IMR-90 (cell line): ENCODE data around the gene MAS1. TPM values are rescaled to one million over a fixed set of nuclear protein-coding genes. Genes with fewer than 3 reads are reported as not detected.

Source experiments
- ATAC-seq: fragments of 200-7000 bp; cut with Tn5 transposase; 2 replicates; pipeline ENCODE4 v1.9.1; 2020; ENCODE audit warnings: low read depth, mild to moderate bottlenecking, moderate library complexity
- BruUV-seq: library from RNA; stranded (reverse); fragments of 400-500 nt; replicated peaks from 2 replicates; lab custom pipeline; 2021; lab: Mats Ljungman, UMichigan
- CTCF ChIA-PET: fragments of 300-600 bp; formaldehyde crosslinking; extraction: SDS; loops from one replicate; lab custom pipeline; 2021; ENCODE audit warnings: antibody characterized with exemption; lab: Yijun Ruan, JAX
- POLR2A ChIA-PET: fragments of 300-600 bp; sonication (Branson Sonifier 250); formaldehyde crosslinking; loops from one replicate; lab custom pipeline; 2022; ENCODE audit warnings: antibody characterized with exemption; ENCODE audit not compliant: unreplicated experiment; lab: Charles Lee
- DNase-seq: peaks from one replicate; pipeline ENCODE4 v3.0.0; 2013
- H2AFZ ChIP-seq: replicated peaks from 2 replicates; pipeline ENCODE3; 2013; ENCODE audit warnings: low read length, mild to moderate bottlenecking; ENCODE audit not compliant: poor library complexity
- H2AK5ac ChIP-seq: 2 replicates; pipeline ENCODE4 v1.6.1; 2013; ENCODE audit warnings: low read depth, low read length, inconsistent platforms
- H2AK9ac ChIP-seq: replicated peaks from 2 replicates; pipeline ENCODE3; 2013; ENCODE audit warnings: mild to moderate bottlenecking, low read depth, low read length, moderate library complexity; ENCODE audit not compliant: poor library complexity
- H2BK120ac ChIP-seq: 2 replicates; pipeline ENCODE4 v1.6.1; 2013; ENCODE audit warnings: low read depth, low read length, inconsistent platforms
- H2BK15ac ChIP-seq: 3 replicates; pipeline ENCODE4 v1.6.1; 2013; ENCODE audit warnings: low read depth, low read length, inconsistent platforms
- H2BK20ac ChIP-seq: 2 replicates; pipeline ENCODE4 v1.6.1; 2013; ENCODE audit warnings: low read depth, mild to moderate bottlenecking, inconsistent platforms, low read length, moderate library complexity
- H2BK5ac ChIP-seq: 2 replicates; pipeline ENCODE4 v1.6.1; 2013; ENCODE audit warnings: mild to moderate bottlenecking, low read depth, low read length, inconsistent platforms; ENCODE audit not compliant: poor library complexity, severe bottlenecking
- H3K14ac ChIP-seq: replicated peaks from 2 replicates; pipeline ENCODE4 v1.6.1; 2013; ENCODE audit warnings: low read depth, low read length, inconsistent platforms
- H3K18ac ChIP-seq: 2 replicates; pipeline ENCODE4 v1.6.1; 2013; ENCODE audit warnings: low read depth, low read length, control low read depth
- H3K23ac ChIP-seq: 2 replicates; pipeline ENCODE4 v1.6.1; 2013; ENCODE audit warnings: low read depth, low read length, inconsistent platforms
- H3K27ac ChIP-seq: 2 replicates; pipeline ENCODE4 v1.5.1; 2013; ENCODE audit warnings: mild to moderate bottlenecking, control low read depth, low read length; ENCODE audit not compliant: insufficient read depth
- H3K27me3 ChIP-seq: 2 replicates; pipeline ENCODE4 v1.6.1; 2013; ENCODE audit warnings: low read length; ENCODE audit not compliant: control insufficient read depth, insufficient read depth
- H3K36me3 ChIP-seq: 2 replicates; pipeline ENCODE4 v1.6.1; 2013; ENCODE audit warnings: low read length, mixed read lengths; ENCODE audit not compliant: control insufficient read depth, insufficient read depth
- H3K4ac ChIP-seq: 2 replicates; pipeline ENCODE4 v1.6.1; 2013; ENCODE audit warnings: low read depth, low read length, inconsistent platforms
- H3K4me1 ChIP-seq: 2 replicates; pipeline ENCODE4 v1.6.1; 2013; ENCODE audit warnings: low read length, mixed read lengths; ENCODE audit not compliant: control insufficient read depth, insufficient read depth
- H3K4me2 ChIP-seq: 2 replicates; pipeline ENCODE4 v1.6.1; 2013; ENCODE audit warnings: low read depth, mild to moderate bottlenecking, control low read depth, low read length, moderate library complexity
- H3K4me3 ChIP-seq: 2 replicates; pipeline ENCODE4 v1.5.1; 2013; ENCODE audit warnings: low read depth, mild to moderate bottlenecking, control low read depth, low read length, moderate library complexity; ENCODE audit not compliant: insufficient read depth
- H3K56ac ChIP-seq: 2 replicates; pipeline ENCODE4 v1.6.1; 2013; ENCODE audit warnings: low read length, inconsistent platforms; ENCODE audit not compliant: insufficient read depth; ENCODE audit errors: extremely low read depth
- H3K79me1 ChIP-seq, 2 experiments: 2 replicates each; pipeline ENCODE4 v1.6.1; 2013; ENCODE audit warnings: low read length in 2 of 2, inconsistent platforms in 1 of 2, low read depth in 1 of 2
- H3K9ac ChIP-seq: 2 replicates; pipeline ENCODE4 v1.6.1; 2013; ENCODE audit warnings: low read depth, low read length, control low read depth
- H3K9me1 ChIP-seq: 2 replicates; pipeline ENCODE4 v1.6.1; 2013; ENCODE audit warnings: low read length, inconsistent platforms; ENCODE audit not compliant: insufficient read depth
- H3K9me3 ChIP-seq: 2 replicates; pipeline ENCODE4 v1.6.1; 2013; ENCODE audit warnings: low read length; ENCODE audit not compliant: control insufficient read depth, insufficient read depth
- H4K20me1 ChIP-seq: 2 replicates; pipeline ENCODE4 v1.6.1; 2013; ENCODE audit warnings: low read length, inconsistent platforms; ENCODE audit not compliant: insufficient read depth
- H4K5ac ChIP-seq: 2 replicates; pipeline ENCODE4 v1.6.1; 2013; ENCODE audit warnings: mild to moderate bottlenecking, low read depth, low read length, control low read depth
- H4K8ac ChIP-seq, 2 experiments: 2 replicates each; pipeline ENCODE4 v1.6.1; 2013; ENCODE audit warnings: low read depth in 2 of 2, low read length in 2 of 2, control low read depth in 1 of 2, inconsistent platforms in 1 of 2
- H4K91ac ChIP-seq: 2 replicates; pipeline ENCODE4 v1.6.1; 2013; ENCODE audit warnings: low read depth, low read length, inconsistent platforms; ENCODE audit not compliant: insufficient read depth
- BHLHE40 ChIP-seq: fragments of 150-350 bp; IDR thresholded peaks from 2 replicates; pipeline ENCODE4 v1.6.1; 2016; ENCODE audit warnings: mild to moderate bottlenecking, low read depth, low read length
- CEBPB ChIP-seq: IDR thresholded peaks from 2 replicates; pipeline ENCODE4 v1.6.1; 2012; ENCODE audit warnings: low read depth, low read length, improper control_type of control experiment
- WGBS, 2 experiments: methylation state at CpG; one replicate each; pipeline versions ENCODE4 v1.1.5 to v1.1.7; 2013; ENCODE audit warnings: missing lambda C conversion rate in 2 of 2; ENCODE audit not compliant: insufficient read length in 1 of 2; ENCODE audit errors: extremely low coverage in 2 of 2; 5-methylcytosine and 5-hydroxymethylcytosine counted together
- dilution Hi-C: fragments of 300-500 bp; cut with HindIII; formaldehyde crosslinking; loops from one replicate; pipeline ENCODE4 v1.14.3; 2018; ENCODE audit warnings: low sequenced_read_pairs; ENCODE audit not compliant: unreplicated experiment
- in situ Hi-C: fragments of 300-500 bp; cut with MboI; formaldehyde crosslinking; loops from 3 replicates; pipeline ENCODE4 v1.14.3; 2019; ENCODE audit warnings: low sequenced_read_pairs, inconsistent platforms, mixed read lengths
- intact Hi-C: fragments of 100-400 bp; cut with micrococcal nuclease; formaldehyde crosslinking; loops from 2 replicates; pipeline ENCODE4 v1.10.0; 2022
- polyA plus RNA-seq, 3 experiments: library from polyadenylated mRNA; depleted of rRNA; stranded (reverse); fragments of >200 nt; gene quantifications; 2 replicates each; pipeline ENCODE4 v1.2.3, GENCODE V29; 2012; ENCODE audit warnings: low replicate concordance in 1 of 3
- total RNA-seq: library from RNA; depleted of rRNA; stranded (reverse); fragments of >200 nt; gene quantifications from 2 replicates; pipeline ENCODE4 v1.2.3, GENCODE V29; 2012

Gene MAS1
- total and polyA plus RNA-seq, 2 of the 4 experiments (the other 2 are of a cell fraction), result under 0.01 TPM; not detected in 1

DNA sequence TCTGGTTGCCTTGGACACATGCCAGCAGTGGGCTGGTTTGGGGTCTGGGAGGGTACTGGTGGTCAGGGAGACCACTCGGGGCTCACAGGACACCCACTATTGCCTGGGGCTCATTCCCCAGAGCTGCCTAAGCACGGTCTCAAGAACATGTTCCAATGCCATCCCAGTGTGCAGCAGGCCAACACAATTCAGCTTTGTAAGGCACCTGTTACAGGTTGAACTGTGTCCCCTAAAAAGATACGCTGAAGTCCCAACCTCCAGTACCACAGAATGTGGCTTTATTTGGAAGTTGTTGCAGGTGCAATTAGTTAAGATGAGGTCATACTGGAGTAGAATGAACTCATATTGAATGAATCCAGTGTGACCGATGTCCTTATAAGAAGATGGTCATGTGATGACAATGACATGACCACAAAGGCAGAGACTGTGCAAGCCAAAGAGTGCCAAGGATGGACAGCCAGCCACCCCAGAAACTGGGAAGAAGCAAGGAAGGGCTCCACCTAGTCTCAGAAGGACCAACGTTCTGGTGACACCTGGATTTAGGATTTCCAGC is 13.5 kb upstream of the MAS1 start:
- H2BK5ac ChIP-seq, result no peak overlapping the region
- no peak overlapping the region for H3K18ac ChIP-seq
- CTCF ChIA-PET, result no interaction called here
- H3K4me3 ChIP-seq, result no peak overlapping the region
- H3K14ac ChIP-seq, result no peak overlapping the region
- no peaks in the 10 kb centered on the region for H3K36me3 ChIP-seq
- H3K56ac ChIP-seq, result no peak overlapping the region
- H4K91ac ChIP-seq, result no peak overlapping the region
- no peak overlapping the region for H2AK5ac ChIP-seq
- H3K4me1 ChIP-seq, result no peaks in the 10 kb centered on the region; the same call in 1 of the 2 replicates
- ATAC-seq, result no peak
- no peak overlapping the region for H3K4me2 ChIP-seq
- H3K27me3 ChIP-seq, result peaks cover 13% of the 10 kb centered on the region
- H3K9ac ChIP-seq, result no peak overlapping the region
- TF ChIP-seq BHLHE40, result no peak
- TF ChIP-seq CEBPB, result no peak
- in situ Hi-C loops, result no loop called here
- no peak overlapping the region for H2AK9ac ChIP-seq
- no peaks in the 10 kb centered on the region for H4K20me1 ChIP-seq
- H3K9me1 ChIP-seq, result no peaks in the 10 kb centered on the region
- no peak overlapping the region for H2BK20ac ChIP-seq
- H4K8ac ChIP-seq, result no peak overlapping the region
- WGBS, 2 experiments, result 83% methylated on average over 2 of the region's 5 CpGs; no CpG with 5 or more reads in 1 of the 2 experiments
- no TSS peak for BruUV-seq
- no peak overlapping the region for H3K23ac ChIP-seq
- no peaks in the 10 kb centered on the region for H3K79me1 ChIP-seq
- H3K27ac ChIP-seq, result no peak overlapping the region
- intact Hi-C loops, result no loop called here
- H3K9me3 ChIP-seq, result no peaks in the 10 kb centered on the region
- POLR2A ChIA-PET, result no interaction called here
- H2BK15ac ChIP-seq, result no peak overlapping the region
- dilution Hi-C loops, result no loop called here
- H3K4ac ChIP-seq, result no peak overlapping the region
- no peak overlapping the region for H2AFZ ChIP-seq
- no peak for DNase-seq
- no peak overlapping the region for H2BK120ac ChIP-seq
- H4K5ac ChIP-seq, result no peak overlapping the region
